Measurements from ENCODE around the gene MCF2L2.

- no peak for TF ChIP-seq POLR2AphosphoS5 (IDR thresholded peaks at IDR 0.05; ENCODE audit: borderline replicate concordance, low read depth, low read length)
- no peak for TF ChIP-seq EZH2 (IDR thresholded peaks at IDR 0.05)
Measured at GRCh38 chr3:183460081-183461055, 31.9 kb upstream of the MCF2L2 start.

Measured in SK-N-MC (cell line).